ENCODE data around the gene HYOU1.

The HYOU1 gene

DNA sequence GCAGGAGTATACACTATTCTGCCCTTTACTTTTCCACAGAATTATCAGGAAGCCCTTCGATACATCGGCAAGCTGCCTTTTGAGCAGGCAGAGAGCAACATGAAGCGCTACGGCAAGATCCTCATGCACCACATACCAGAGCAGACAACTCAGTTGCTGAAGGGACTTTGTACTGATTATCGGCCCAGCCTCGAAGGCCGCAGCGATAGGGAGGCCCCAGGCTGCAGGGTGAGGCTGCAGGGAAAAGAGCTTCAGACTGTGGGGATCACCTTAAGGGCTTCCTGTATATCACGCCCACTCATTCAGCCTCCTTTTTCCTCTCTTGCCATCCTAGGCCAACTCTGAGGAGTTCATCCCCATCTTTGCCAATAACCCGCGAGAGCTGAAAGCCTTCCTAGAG is 20.8 kb upstream of the HYOU1 start (continued):
- TF ChIP-seq POU6F1 (CRISPR knock-in tag; IDR thresholded peaks at IDR 0.05; ENCODE audit: borderline replicate concordance, low read depth) (no peak), GLIS3 (CRISPR knock-in tag; IDR thresholded peaks at IDR 0.05) (no peak), TOX (CRISPR knock-in tag; IDR thresholded peaks at IDR 0.05; ENCODE audit: borderline replicate concordance) (no peak), BACH2 (CRISPR knock-in tag; IDR thresholded peaks at IDR 0.05; ENCODE audit: borderline replicate concordance) (no peak), CSDC2 (CRISPR knock-in tag; IDR thresholded peaks at IDR 0.05) (no peak)

- peak; percentile 99 for ATAC-seq
These were observed 10.6 kb upstream of the HYOU1 start, which contains the start of gene VPS11 for GRCh38 chr11:119067371-119068222. Gene VPS11, plus strand, starts transcription at chr11:119067818. Its CDS starts 6 bp downstream, at chr11:119067824.

GRCh38 chr11:119065369-119065768 is 8.4 kb upstream of the HYOU1 start:
- no peak for TF ChIP-seq CSDC2 (CRISPR knock-in tag; IDR thresholded peaks at IDR 0.05)
- no peak for TF ChIP-seq PPARA (CRISPR knock-in tag; IDR thresholded peaks at IDR 0.05; ENCODE audit: borderline replicate concordance)
- TF ChIP-seq, protein P1, sequence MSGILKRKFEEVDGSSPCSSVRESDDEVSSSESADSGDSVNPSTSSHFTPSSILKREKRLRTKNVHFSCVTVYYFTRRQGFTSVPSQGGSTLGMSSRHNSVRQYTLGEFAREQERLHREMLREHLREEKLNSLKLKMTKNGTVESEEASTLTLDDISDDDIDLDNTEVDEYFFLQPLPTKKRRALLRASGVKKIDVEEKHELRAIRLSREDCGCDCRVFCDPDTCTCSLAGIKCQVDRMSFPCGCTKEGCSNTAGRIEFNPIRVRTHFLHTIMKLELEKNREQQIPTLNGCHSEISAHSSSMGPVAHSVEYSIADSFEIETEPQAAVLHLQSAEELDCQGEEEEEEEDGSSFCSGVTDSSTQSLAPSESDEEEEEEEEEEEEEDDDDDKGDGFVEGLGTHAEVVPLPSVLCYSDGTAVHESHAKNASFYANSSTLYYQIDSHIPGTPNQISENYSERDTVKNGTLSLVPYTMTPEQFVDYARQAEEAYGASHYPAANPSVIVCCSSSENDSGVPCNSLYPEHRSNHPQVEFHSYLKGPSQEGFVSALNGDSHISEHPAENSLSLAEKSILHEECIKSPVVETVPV (CRISPR knock-in tag; IDR thresholded peaks at IDR 0.05): no peak
- no peak for TF ChIP-seq ZNF565 (CRISPR knock-in tag; conservative IDR thresholded peaks at IDR 0.05; ENCODE audit: low read depth)
- ATAC-seq: peak; percentile 38; the same call in 2 of the 3 replicates

More at GRCh38 chr11:119067371-119068222, 10.6 kb upstream of the HYOU1 start, which contains the start of gene VPS11:
- TF ChIP-seq, protein P2, sequence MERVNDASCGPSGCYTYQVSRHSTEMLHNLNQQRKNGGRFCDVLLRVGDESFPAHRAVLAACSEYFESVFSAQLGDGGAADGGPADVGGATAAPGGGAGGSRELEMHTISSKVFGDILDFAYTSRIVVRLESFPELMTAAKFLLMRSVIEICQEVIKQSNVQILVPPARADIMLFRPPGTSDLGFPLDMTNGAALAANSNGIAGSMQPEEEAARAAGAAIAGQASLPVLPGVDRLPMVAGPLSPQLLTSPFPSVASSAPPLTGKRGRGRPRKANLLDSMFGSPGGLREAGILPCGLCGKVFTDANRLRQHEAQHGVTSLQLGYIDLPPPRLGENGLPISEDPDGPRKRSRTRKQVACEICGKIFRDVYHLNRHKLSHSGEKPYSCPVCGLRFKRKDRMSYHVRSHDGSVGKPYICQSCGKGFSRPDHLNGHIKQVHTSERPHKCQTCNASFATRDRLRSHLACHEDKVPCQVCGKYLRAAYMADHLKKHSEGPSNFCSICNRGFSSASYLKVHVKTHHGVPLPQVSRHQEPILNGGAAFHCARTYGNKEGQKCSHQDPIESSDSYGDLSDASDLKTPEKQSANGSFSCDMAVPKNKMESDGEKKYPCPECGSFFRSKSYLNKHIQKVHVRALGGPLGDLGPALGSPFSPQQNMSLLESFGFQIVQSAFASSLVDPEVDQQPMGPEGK (CRISPR knock-in tag; IDR thresholded peaks at IDR 0.05; ENCODE audit: borderline replicate concordance): no peak
- no peak for TF ChIP-seq ZNF565 (CRISPR knock-in tag; conservative IDR thresholded peaks at IDR 0.05; ENCODE audit: low read depth)
- TF ChIP-seq, protein P3, sequence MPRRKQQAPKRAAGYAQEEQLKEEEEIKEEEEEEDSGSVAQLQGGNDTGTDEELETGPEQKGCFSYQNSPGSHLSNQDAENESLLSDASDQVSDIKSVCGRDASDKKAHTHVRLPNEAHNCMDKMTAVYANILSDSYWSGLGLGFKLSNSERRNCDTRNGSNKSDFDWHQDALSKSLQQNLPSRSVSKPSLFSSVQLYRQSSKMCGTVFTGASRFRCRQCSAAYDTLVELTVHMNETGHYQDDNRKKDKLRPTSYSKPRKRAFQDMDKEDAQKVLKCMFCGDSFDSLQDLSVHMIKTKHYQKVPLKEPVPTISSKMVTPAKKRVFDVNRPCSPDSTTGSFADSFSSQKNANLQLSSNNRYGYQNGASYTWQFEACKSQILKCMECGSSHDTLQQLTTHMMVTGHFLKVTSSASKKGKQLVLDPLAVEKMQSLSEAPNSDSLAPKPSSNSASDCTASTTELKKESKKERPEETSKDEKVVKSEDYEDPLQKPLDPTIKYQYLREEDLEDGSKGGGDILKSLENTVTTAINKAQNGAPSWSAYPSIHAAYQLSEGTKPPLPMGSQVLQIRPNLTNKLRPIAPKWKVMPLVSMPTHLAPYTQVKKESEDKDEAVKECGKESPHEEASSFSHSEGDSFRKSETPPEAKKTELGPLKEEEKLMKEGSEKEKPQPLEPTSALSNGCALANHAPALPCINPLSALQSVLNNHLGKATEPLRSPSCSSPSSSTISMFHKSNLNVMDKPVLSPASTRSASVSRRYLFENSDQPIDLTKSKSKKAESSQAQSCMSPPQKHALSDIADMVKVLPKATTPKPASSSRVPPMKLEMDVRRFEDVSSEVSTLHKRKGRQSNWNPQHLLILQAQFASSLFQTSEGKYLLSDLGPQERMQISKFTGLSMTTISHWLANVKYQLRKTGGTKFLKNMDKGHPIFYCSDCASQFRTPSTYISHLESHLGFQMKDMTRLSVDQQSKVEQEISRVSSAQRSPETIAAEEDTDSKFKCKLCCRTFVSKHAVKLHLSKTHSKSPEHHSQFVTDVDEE (CRISPR knock-in tag; IDR thresholded peaks at IDR 0.05): no peak
- no peak for TF ChIP-seq ZNF8 (CRISPR knock-in tag; IDR thresholded peaks at IDR 0.05)
- no peak for TF ChIP-seq TOX (CRISPR knock-in tag; IDR thresholded peaks at IDR 0.05; ENCODE audit: borderline replicate concordance)
- TF ChIP-seq ARNTL (CRISPR knock-in tag; IDR thresholded peaks at IDR 0.05; ENCODE audit: borderline replicate concordance, low read depth): no peak
- no peak for TF ChIP-seq ZFP3 (CRISPR knock-in tag; IDR thresholded peaks at IDR 0.05)
- no peak for TF ChIP-seq POU6F1 (CRISPR knock-in tag; IDR thresholded peaks at IDR 0.05; ENCODE audit: borderline replicate concordance, low read depth)
- no peak for TF ChIP-seq GLIS3 (CRISPR knock-in tag; IDR thresholded peaks at IDR 0.05)
- TF ChIP-seq, protein P1 (CRISPR knock-in tag; IDR thresholded peaks at IDR 0.05): no peak
- TF ChIP-seq BACH2 (CRISPR knock-in tag; IDR thresholded peaks at IDR 0.05; ENCODE audit: borderline replicate concordance): no peak
- no peak for TF ChIP-seq CSDC2 (CRISPR knock-in tag; IDR thresholded peaks at IDR 0.05)
- TF ChIP-seq ZNF70 (CRISPR knock-in tag; IDR thresholded peaks at IDR 0.05): no peak
- TF ChIP-seq PPARA (CRISPR knock-in tag; IDR thresholded peaks at IDR 0.05; ENCODE audit: borderline replicate concordance): no peak
- TF ChIP-seq ZC3H10 (CRISPR knock-in tag; IDR thresholded peaks at IDR 0.05): no peak
- no peak for TF ChIP-seq OSR1 (CRISPR knock-in tag; IDR thresholded peaks at IDR 0.05)

All from SK-N-SH treated with all-trans-retinoic acid at 6 μM for 48 hours (cell line).